Body of pancreas (tissue), 4 donors: ENCODE measurements around the gene PDE10A. TPM values are rescaled to one million over a fixed set of nuclear protein-coding genes. Genes with fewer than 3 reads are reported as not detected.

ENCODE experiments used
- ATAC-seq: fragments of 150-250 bp; one replicate; pipeline ENCODE4 v1.9.1; 2016
- DNase-seq, 4 donors: peaks; one replicate each; pipeline ENCODE4 v3.0.0-alpha.2; 2019
- H3K27ac ChIP-seq, 4 donors: fragments of 200-600 bp; sonication (generic); 1 replicate in 3 of 4; 2 replicates in 1 of 4; pipeline versions ENCODE4 v1.5.1 to v1.6.1; 2016 to 2019; ENCODE audit warnings: mild to moderate bottlenecking in 1 of 4, mixed read lengths in 1 of 4, moderate library complexity in 1 of 4
- H3K27me3 ChIP-seq, 2 donors: fragments of 200-600 bp; sonication (generic); one replicate each; pipeline ENCODE4 v1.6.0; 2016; ENCODE audit warnings: mild to moderate bottlenecking in 1 of 2
- H3K36me3 ChIP-seq, 2 donors: fragments of 200-600 bp; sonication (generic); replicated peaks in 1 of 2; 2 replicates each; pipeline ENCODE4 v1.5.1; 2016; ENCODE audit warnings: low read depth in 2 of 2; ENCODE audit not compliant: insufficient read depth in 1 of 2
- H3K4me1 ChIP-seq: fragments of 200-600 bp; sonication (generic); one replicate; pipeline ENCODE4 v1.6.0; 2016
- H3K4me3 ChIP-seq, 2 donors: fragments of 200-600 bp; sonication (generic); 1 replicate in 1 of 2; 2 replicates in 1 of 2; pipeline ENCODE4 v1.5.1; 2016 to 2019
- H3K9me3 ChIP-seq, 3 donors: fragments of 200-600 bp; sonication (generic); 1 replicate in 2 of 3; 2 replicates in 1 of 3; pipeline ENCODE4 v1.5.1; 2016
- POLR2A ChIP-seq, 3 donors: fragments of 450-650 bp; IDR thresholded peaks; one replicate each; pipeline ENCODE4 v1.6.1; 2016; ENCODE audit warnings: antibody characterized with exemption in 3 of 3, mild to moderate bottlenecking in 2 of 3
- WGBS, 2 donors: methylation state at CpG; one replicate each; pipeline ENCODE4 v1.1.5; 2017; 5-methylcytosine and 5-hydroxymethylcytosine counted together
- intact Hi-C: fragments of 100-400 bp; cut with DNase I; formaldehyde crosslinking; loops from one replicate; pipeline ENCODE4 v1.15.1; 2023
- total RNA-seq, 2 donors: library from RNA; depleted of rRNA; stranded (reverse); fragments of >200 nt; gene quantifications; one replicate each; pipeline ENCODE4 v1.1.0, GENCODE V29; 2016
- TF ChIP-seq, protein P1 (sequence below), 7 experiments: fragments of 450-650 bp in 4 of 7; fragments of 200-600 bp in 3 of 7; sonication (generic) in 3 of 7; IDR thresholded peaks; one replicate each; pipeline ENCODE4 v1.5.1; 2016 to 2019; ENCODE audit warnings: antibody characterized with exemption in 7 of 7

The PDE10A gene
- total RNA-seq, 2 donors from 2014 or later: 3.9 to 16.8 TPM

DNA sequence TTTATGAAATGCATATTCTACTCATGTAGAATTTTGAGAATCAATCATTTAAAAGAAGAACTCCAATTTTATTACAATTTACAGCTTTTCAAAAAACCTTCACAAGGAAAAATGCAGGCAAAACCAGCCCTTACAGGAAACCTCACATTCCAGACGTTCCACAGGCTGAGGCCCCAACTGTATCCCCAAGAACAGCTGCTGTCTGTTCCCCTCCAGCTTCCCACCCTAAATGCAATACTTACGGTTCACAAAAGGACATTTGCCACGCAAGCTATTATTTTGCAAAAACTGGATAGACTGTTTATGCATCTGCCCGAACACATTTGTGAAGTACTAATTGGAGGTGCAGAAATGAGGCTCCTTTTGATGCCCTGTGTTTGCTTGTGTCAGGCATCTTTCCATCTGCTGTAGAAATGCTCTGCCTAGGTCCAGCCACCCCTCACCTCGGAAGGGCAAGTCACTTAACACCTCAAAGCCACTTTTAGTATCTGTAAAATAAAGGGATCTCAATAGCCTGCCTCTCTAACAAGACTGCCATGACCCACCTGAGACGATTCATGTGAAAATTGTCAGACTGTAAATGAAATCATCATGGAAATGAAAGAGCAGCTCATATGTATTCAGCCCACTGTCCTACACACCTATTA is 26.5 kb downstream of the PDE10A start:
- H3K27me3 ChIP-seq: no peaks in the 10 kb centered on the region
- no peak overlapping the region for H3K27ac ChIP-seq
- H3K36me3 ChIP-seq: no peaks in the 10 kb centered on the region
- intact Hi-C loops: no loop called here
- no peaks in the 10 kb centered on the region for H3K9me3 ChIP-seq
- no peak for TF ChIP-seq POLR2A (IDR thresholded peaks at IDR 0.05)
- TF ChIP-seq, protein P1, sequence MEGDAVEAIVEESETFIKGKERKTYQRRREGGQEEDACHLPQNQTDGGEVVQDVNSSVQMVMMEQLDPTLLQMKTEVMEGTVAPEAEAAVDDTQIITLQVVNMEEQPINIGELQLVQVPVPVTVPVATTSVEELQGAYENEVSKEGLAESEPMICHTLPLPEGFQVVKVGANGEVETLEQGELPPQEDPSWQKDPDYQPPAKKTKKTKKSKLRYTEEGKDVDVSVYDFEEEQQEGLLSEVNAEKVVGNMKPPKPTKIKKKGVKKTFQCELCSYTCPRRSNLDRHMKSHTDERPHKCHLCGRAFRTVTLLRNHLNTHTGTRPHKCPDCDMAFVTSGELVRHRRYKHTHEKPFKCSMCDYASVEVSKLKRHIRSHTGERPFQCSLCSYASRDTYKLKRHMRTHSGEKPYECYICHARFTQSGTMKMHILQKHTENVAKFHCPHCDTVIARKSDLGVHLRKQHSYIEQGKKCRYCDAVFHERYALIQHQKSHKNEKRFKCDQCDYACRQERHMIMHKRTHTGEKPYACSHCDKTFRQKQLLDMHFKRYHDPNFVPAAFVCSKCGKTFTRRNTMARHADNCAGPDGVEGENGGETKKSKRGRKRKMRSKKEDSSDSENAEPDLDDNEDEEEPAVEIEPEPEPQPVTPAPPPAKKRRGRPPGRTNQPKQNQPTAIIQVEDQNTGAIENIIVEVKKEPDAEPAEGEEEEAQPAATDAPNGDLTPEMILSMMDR (IDR thresholded peaks at IDR 0.05): no peak
- no peak overlapping the region for H3K4me3 ChIP-seq
- H3K4me1 ChIP-seq: no peaks in the 10 kb centered on the region
- no peak for ATAC-seq
- WGBS, 2 donors: 48 to 61% methylated on average over 6 of the region's 6 CpGs
- no peak for DNase-seq

DNA sequence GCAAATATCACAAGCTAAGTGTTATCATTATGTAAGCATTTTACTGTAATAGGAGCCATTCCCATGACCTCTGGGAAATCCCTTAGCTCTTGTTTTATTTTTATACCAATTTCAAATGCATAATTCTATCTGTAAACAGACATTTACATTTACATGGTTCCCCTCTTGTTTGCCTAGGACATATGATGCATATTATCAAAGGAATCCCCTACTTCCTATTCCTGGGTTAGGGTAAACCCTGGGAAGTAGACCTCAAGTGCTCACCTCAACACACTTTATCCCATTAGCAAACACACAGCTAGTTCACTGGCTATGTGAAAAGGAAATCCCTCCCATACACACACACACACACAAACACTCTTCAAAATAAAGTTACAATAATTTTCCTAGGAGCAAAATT is 27.1 kb downstream of the PDE10A start:
- no peak overlapping the region for H3K4me3 ChIP-seq
- H3K27me3 ChIP-seq: no peaks in the 10 kb centered on the region
- no peaks in the 10 kb centered on the region for H3K9me3 ChIP-seq
- ATAC-seq: no peak
- no peak for DNase-seq
- no peaks in the 10 kb centered on the region for H3K4me1 ChIP-seq
- no peaks in the 10 kb centered on the region for H3K36me3 ChIP-seq
- no peak overlapping the region for H3K27ac ChIP-seq
- intact Hi-C loops: no loop called here
- no peak for TF ChIP-seq POLR2A (IDR thresholded peaks at IDR 0.05)
- TF ChIP-seq, protein P1 (IDR thresholded peaks at IDR 0.05): no peak

GRCh38 chr6:165634101-165634880 is 28.8 kb downstream of the PDE10A start:
- no peaks in the 10 kb centered on the region for H3K9me3 ChIP-seq
- no peak for ATAC-seq
- H3K4me1 ChIP-seq: no peaks in the 10 kb centered on the region
- H3K27me3 ChIP-seq: no peaks in the 10 kb centered on the region
- H3K27ac ChIP-seq: no peak overlapping the region
- H3K4me3 ChIP-seq: no peak overlapping the region
- intact Hi-C loops: no loop called here
- H3K36me3 ChIP-seq: no peaks in the 10 kb centered on the region
- DNase-seq: no peak
- WGBS, 2 donors: 56 to 76% methylated on average over 16 of the region's 16 CpGs
- TF ChIP-seq POLR2A (IDR thresholded peaks at IDR 0.05): no peak
- TF ChIP-seq, protein P1 (IDR thresholded peaks at IDR 0.05): no peak

- Histone ChIP-seq H3K36me3 (no peaks in the 10 kb centered on the region), H3K4me1 (no peaks in the 10 kb centered on the region), H3K27ac (no peak overlapping the region), H3K27me3 (no peaks in the 10 kb centered on the region), H3K9me3 (no peaks in the 10 kb centered on the region), H3K4me3 (no peak overlapping the region)
- ATAC-seq (no peak), DNase-seq (no peak)
- intact Hi-C loops: no loop called here
- TF ChIP-seq POLR2A (IDR thresholded peaks at IDR 0.05): no peak
- 54 to 65% methylated on average over 2 of the region's 2 CpGs for WGBS, 2 donors
Observed at GRCh38 chr6:165632194-165632593, 30.8 kb downstream of the PDE10A start.

- no peaks in the 10 kb centered on the region for H3K36me3 ChIP-seq
- DNase-seq (no peak), ATAC-seq (no peak)
- no peak overlapping the region for H3K27ac ChIP-seq
- no peak overlapping the region for H3K4me3 ChIP-seq
- intact Hi-C loops: no loop called here
- 48 to 56% methylated on average over 6 of the region's 6 CpGs for WGBS, 2 donors
- no peaks in the 10 kb centered on the region for H3K27me3 ChIP-seq
- no peak for TF ChIP-seq POLR2A (IDR thresholded peaks at IDR 0.05)
- TF ChIP-seq, protein P1 (IDR thresholded peaks at IDR 0.05): no peak
- H3K4me1 ChIP-seq: no peaks in the 10 kb centered on the region
- no peaks in the 10 kb centered on the region for H3K9me3 ChIP-seq
Observed at GRCh38 chr6:165630544-165630953, 32.5 kb downstream of the PDE10A start.
